Measurements from ENCODE around the gene PLEKHM3. TPM values are rescaled to one million over a fixed set of nuclear protein-coding genes. Genes with fewer than 3 reads are reported as not detected.

The PLEKHM3 gene
- total and polyA plus RNA-seq, 2 of the 13 experiments (the other 11 are each of a cell fraction or from before 2014, with no cell fraction given) = 4.5 to 4.7 TPM

DNA sequence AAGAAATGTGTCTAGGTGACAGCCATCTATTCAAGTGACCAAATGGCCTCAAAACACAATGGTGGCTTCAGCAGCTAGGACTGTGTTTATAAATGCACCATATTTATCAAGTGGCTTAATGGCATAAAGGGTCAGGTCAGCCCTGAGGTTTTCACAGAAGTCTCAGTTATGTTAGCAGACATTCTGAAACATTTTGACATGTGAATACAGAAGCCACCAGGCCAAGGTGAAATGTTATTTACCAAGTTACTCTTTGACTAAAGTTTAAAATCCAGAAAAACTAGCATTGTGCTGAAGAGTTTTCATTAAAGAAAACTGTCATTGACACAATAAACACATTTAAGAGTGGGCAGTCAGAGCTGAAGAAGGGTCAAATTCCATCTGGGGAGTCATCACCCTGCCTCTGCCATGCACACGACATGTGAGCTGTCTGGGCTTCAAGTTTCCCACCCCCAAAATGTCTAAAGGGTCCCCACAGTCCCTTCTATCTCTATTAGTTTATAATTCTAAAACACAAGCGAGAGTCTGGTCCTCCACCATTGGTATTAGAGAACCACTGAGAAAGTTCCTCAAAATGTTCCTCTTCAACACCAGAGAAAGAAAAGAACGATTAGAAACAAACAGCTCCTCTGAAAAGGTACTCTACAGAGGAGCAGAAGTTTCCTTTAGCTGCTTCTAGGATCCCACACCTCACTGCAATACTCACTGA lies 178.1 kb downstream of the PLEKHM3 start (continued):
- TF ChIP-seq ZNF24 (IDR thresholded peaks at IDR 0.05) (0 out of 2 replicates have a peak, but pooled peaks have one; percentile 51), PPARG (CRISPR knock-in tag; conservative IDR thresholded peaks at IDR 0.05) (peak; percentile 88), SP4 (CRISPR knock-in tag; IDR thresholded peaks at IDR 0.05) (no peak), REXO4 (CRISPR knock-in tag; IDR thresholded peaks at IDR 0.05; ENCODE audit: borderline replicate concordance) (no peak), ZNF460 (CRISPR knock-in tag; IDR thresholded peaks at IDR 0.05; ENCODE audit: borderline replicate concordance) (no peak; the same call in 1 of the 2 replicates), HNRNPLL (IDR thresholded peaks at IDR 0.05; ENCODE audit: low read depth, low read length, poor library complexity, severe bottlenecking) (no peak), NFATC3 (CRISPR knock-in tag; IDR thresholded peaks at IDR 0.05) (no peak), ZBTB1 (CRISPR knock-in tag; IDR thresholded peaks at IDR 0.05; ENCODE audit: borderline replicate concordance) (no peak), RARG (CRISPR knock-in tag; IDR thresholded peaks at IDR 0.05; ENCODE audit: low read depth) (no peak), ZNF891 (CRISPR knock-in tag; IDR thresholded peaks at IDR 0.05) (no peak), ZSCAN31 (CRISPR knock-in tag; IDR thresholded peaks at IDR 0.05; ENCODE audit: low read depth) (0 out of 2 replicates have a peak, but pooled peaks have one; percentile 11), ZNF558 (CRISPR knock-in tag; IDR thresholded peaks at IDR 0.05; ENCODE audit: borderline replicate concordance) (no peak; the same call in 1 of the 2 replicates), ZNF543 (CRISPR knock-in tag; IDR thresholded peaks at IDR 0.05) (no peak), KDM3A (CRISPR knock-in tag; IDR thresholded peaks at IDR 0.05; ENCODE audit: low read depth) (no peak; the same call in 1 of the 2 replicates), ZSCAN30 (CRISPR knock-in tag; IDR thresholded peaks at IDR 0.05) (no peak; the same call in 1 of the 2 replicates), ARNTL (CRISPR knock-in tag; IDR thresholded peaks at IDR 0.05) (peak; percentile 92)
- TF ChIP-seq, protein P1, sequence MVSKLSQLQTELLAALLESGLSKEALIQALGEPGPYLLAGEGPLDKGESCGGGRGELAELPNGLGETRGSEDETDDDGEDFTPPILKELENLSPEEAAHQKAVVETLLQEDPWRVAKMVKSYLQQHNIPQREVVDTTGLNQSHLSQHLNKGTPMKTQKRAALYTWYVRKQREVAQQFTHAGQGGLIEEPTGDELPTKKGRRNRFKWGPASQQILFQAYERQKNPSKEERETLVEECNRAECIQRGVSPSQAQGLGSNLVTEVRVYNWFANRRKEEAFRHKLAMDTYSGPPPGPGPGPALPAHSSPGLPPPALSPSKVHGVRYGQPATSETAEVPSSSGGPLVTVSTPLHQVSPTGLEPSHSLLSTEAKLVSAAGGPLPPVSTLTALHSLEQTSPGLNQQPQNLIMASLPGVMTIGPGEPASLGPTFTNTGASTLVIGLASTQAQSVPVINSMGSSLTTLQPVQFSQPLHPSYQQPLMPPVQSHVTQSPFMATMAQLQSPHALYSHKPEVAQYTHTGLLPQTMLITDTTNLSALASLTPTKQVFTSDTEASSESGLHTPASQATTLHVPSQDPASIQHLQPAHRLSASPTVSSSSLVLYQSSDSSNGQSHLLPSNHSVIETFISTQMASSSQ (IDR thresholded peaks at IDR 0.05; ENCODE audit: low read depth) = peak; percentile 91
- TF ChIP-seq, protein P1 (CRISPR knock-in tag; IDR thresholded peaks at IDR 0.05; ENCODE audit: borderline replicate concordance) = peak; percentile 95
- TF ChIP-seq, protein P2, sequence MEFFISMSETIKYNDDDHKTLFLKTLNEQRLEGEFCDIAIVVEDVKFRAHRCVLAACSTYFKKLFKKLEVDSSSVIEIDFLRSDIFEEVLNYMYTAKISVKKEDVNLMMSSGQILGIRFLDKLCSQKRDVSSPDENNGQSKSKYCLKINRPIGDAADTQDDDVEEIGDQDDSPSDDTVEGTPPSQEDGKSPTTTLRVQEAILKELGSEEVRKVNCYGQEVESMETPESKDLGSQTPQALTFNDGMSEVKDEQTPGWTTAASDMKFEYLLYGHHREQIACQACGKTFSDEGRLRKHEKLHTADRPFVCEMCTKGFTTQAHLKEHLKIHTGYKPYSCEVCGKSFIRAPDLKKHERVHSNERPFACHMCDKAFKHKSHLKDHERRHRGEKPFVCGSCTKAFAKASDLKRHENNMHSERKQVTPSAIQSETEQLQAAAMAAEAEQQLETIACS (CRISPR knock-in tag; IDR thresholded peaks at IDR 0.05) = no peak
- TF ChIP-seq, protein P3, sequence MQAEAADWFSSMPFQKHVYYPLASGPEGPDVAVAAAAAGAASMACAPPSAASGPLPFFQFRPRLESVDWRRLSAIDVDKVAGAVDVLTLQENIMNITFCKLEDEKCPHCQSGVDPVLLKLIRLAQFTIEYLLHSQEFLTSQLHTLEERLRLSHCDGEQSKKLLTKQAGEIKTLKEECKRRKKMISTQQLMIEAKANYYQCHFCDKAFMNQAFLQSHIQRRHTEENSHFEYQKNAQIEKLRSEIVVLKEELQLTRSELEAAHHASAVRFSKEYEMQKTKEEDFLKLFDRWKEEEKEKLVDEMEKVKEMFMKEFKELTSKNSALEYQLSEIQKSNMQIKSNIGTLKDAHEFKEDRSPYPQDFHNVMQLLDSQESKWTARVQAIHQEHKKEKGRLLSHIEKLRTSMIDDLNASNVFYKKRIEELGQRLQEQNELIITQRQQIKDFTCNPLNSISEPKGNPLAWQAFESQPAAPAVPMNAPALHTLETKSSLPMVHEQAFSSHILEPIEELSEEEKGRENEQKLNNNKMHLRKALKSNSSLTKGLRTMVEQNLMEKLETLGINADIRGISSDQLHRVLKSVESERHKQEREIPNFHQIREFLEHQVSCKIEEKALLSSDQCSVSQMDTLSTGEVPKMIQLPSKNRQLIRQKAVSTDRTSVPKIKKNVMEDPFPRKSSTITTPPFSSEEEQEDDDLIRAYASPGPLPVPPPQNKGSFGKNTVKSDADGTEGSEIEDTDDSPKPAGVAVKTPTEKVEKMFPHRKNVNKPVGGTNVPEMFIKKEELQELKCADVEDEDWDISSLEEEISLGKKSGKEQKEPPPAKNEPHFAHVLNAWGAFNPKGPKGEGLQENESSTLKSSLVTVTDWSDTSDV (CRISPR knock-in tag; IDR thresholded peaks at IDR 0.05) = no peak
- TF ChIP-seq, protein P4, sequence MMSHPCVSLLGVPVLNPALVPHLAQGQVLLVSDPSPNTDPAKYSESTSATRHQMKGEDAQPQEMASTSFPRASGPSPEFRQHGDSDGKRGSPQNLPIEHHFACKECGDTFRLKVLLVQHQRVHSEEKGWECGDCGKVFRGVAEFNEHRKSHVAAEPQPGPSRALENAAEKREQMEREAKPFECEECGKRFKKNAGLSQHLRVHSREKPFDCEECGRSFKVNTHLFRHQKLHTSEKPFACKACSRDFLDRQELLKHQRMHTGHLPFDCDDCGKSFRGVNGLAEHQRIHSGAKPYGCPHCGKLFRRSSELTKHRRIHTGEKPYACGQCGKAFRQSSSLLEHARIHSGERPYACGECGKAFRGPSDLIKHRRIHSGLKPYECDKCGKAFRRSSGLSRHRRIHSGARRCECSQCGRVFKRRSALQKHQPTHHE (CRISPR knock-in tag; IDR thresholded peaks at IDR 0.05; ENCODE audit: borderline replicate concordance) = no peak

Data from HepG2 (cell line).